Measurements from ENCODE around the gene RAD51B.

RAD51B gene

GRCh38 chr14:68154275-68154674 lies 334.7 kb downstream of the RAD51B start:
- DNase-seq, result no peak

GRCh38 chr14:68157971-68158371 lies 338.4 kb downstream of the RAD51B start:
- DNase-seq, result no peak

GRCh38 chr14:68158640-68159039 lies 339.1 kb downstream of the RAD51B start:
- no peak for DNase-seq

- DNase-seq, result no peak
These were observed 340.4 kb downstream of the RAD51B start for GRCh38 chr14:68159701-68160633.

- no peak for DNase-seq
These were observed 341.4 kb downstream of the RAD51B start for GRCh38 chr14:68160779-68161546.

- no peak for DNase-seq
These were observed 343.3 kb downstream of the RAD51B start for GRCh38 chr14:68162887-68163286.

GRCh38 chr14:68164711-68165113 lies 345.1 kb downstream of the RAD51B start:
- DNase-seq, result no peak

GRCh38 chr14:68165274-68165843 lies 345.8 kb downstream of the RAD51B start:
- DNase-seq, result no peak

- DNase-seq, result no peak
These were observed 347.3 kb downstream of the RAD51B start for GRCh38 chr14:68166731-68167382.

GRCh38 chr14:68167383-68168087 lies 348.0 kb downstream of the RAD51B start:
- no peak for DNase-seq

GRCh38 chr14:68168460-68169109 lies 349.0 kb downstream of the RAD51B start:
- DNase-seq, result no peak

- DNase-seq, result no peak
These were observed 352.6 kb downstream of the RAD51B start for GRCh38 chr14:68172216-68172615.

- no peak for DNase-seq
These were observed 353.0 kb downstream of the RAD51B start for GRCh38 chr14:68172627-68173026.

- DNase-seq, result no peak
These were observed 353.8 kb downstream of the RAD51B start for GRCh38 chr14:68173227-68173972.

- DNase-seq, result no peak
These were observed 354.9 kb downstream of the RAD51B start for GRCh38 chr14:68174446-68174845.

GRCh38 chr14:68176687-68177086 lies 357.1 kb downstream of the RAD51B start:
- DNase-seq, result no peak

GRCh38 chr14:68177728-68178127 lies 358.1 kb downstream of the RAD51B start:
- no peak for DNase-seq

GRCh38 chr14:68178282-68178681 lies 358.7 kb downstream of the RAD51B start:
- DNase-seq, result no peak

GRCh38 chr14:68181519-68182326 lies 362.1 kb downstream of the RAD51B start:
- DNase-seq, result no peak

GRCh38 chr14:68182492-68182891 lies 362.9 kb downstream of the RAD51B start:
- peak in 1 of 2 donors; percentile 26 for DNase-seq
